Heart left ventricle (tissue), 13 donors: Measurements from ENCODE around the gene RPGRIP1L.

ENCODE experiments used
- CTCF ChIP-seq, 12 donors: fragments of 200-600 bp; sonication (generic) in 4 of 12; IDR thresholded peaks; one replicate each; pipeline versions ENCODE4 v1.5.0 to v1.8.0; 2018 to 2022; ENCODE audit warnings: antibody characterized with exemption in 12 of 12, mild to moderate bottlenecking in 5 of 12
- POLR2A ChIP-seq, 2 donors: fragments of 450-650 bp; IDR thresholded peaks; one replicate each; pipeline ENCODE4 v1.6.1; 2017; ENCODE audit warnings: antibody characterized with exemption in 2 of 2, mild to moderate bottlenecking in 2 of 2, moderate library complexity in 2 of 2
- donor health status: ischemic (EF 13 %, LVEDD 7.1; RV severe dilation, severe dysfunction).
- donor health status: DM: no; HTN: yes; CAD: no.
- donor health status: DM: no; HTN: no; CAD: no.
- donor health status: ischemic (EF 25% LVEDD 6.9; RV normal size, moderate dysfunction).
- donor health status: ischemic (EF 25% LVEDD 5.7; RV mildly dilated, moderate dysfunction).
- donor health status: ischemic (EF 35%, LVEDD 5.7; RV mildly dilated, moderate dysfunction).
- donor health status: nonischemic (EF 11% LVEDD 7.7; RV severe dilation, severe dysfunction).
- donor health status: DM: yes; HTN: yes; CAD: no.
- donor health status: PGD.
- donor health status: ischemic (EF 29% LVEDD 5.4; RV normal size, mild dysfunction).
- donor health status: nonischemic (EF 23%, LVEDD 6.1; RV moderate dilation, normal function).

GRCh38 chr16:53597776-53598175, 105.9 kb downstream of the RPGRIP1L start:
- no peak for TF ChIP-seq CTCF (IDR thresholded peaks at IDR 0.05)
- TF ChIP-seq POLR2A (IDR thresholded peaks at IDR 0.05) = no peak
